ENCODE data around the gene NRDC. TPM values are rescaled to one million over a fixed set of nuclear protein-coding genes. Genes with fewer than 3 reads are reported as not detected.
"Not testable (repeated sequence)": the region's sequence is repeated elsewhere in the genome, so short reads cannot be mapped to it uniquely, and the experiment has no call there.

NRDC gene
- total RNA-seq, 1 experiment from 2014 or later, result 147 TPM

DNA sequence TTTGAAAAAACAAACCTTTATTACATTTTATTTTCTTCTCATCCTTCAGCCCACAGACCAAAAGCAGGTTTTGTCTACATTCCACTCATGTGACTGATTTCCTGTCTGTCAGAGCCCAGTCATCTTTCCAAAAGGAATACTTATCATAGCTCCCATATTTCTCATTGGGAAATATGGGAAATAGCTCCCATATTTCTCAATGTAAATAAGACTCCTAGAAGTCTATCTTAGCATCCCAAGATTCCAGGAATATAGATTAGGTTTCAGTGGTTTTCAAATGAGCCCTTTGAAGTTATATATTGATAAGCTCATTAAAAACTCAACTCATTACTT, 19.1 kb upstream of the NRDC start:
- Histone ChIP-seq H3K79me2 (ENCODE audit: insufficient read depth, low read length) (no peaks in the 10 kb centered on the region), H4K20me1 (ENCODE audit: control insufficient read depth, insufficient read depth, insufficient read length) (no peaks in the 10 kb centered on the region), H3K23ac (ENCODE audit: insufficient read length, low read depth, low read length) (no peak overlapping the region), H3K79me1 (ENCODE audit: insufficient read depth, low read depth, low read length, poor library complexity, severe bottlenecking) (no peaks in the 10 kb centered on the region), H2BK15ac (ENCODE audit: low read depth, low read length) (no peak overlapping the region), H3K14ac (ENCODE audit: insufficient read depth, low read length) (no peak overlapping the region), H2BK20ac (ENCODE audit: low read depth, low read length, poor library complexity, severe bottlenecking) (no peak overlapping the region), H2BK5ac (ENCODE audit: insufficient read length, low read length) (no peak overlapping the region), H3K18ac (ENCODE audit: insufficient read length, low read depth, low read length) (no peak overlapping the region), H3K9ac (ENCODE audit: extremely low read depth, insufficient read length, low read length) (no peak overlapping the region), H4K8ac (replicated peaks; ENCODE audit: insufficient read length, low read depth, low read length) (no peak overlapping the region), H2AK5ac (ENCODE audit: insufficient read length, low read length) (no peak overlapping the region), H3K9me3 (ENCODE audit: control insufficient read depth, low read depth, low read length) (no peaks in the 10 kb centered on the region), H3K4ac (ENCODE audit: low read depth, low read length) (no peak overlapping the region), H2BK120ac (ENCODE audit: low read depth, low read length, poor library complexity, severe bottlenecking) (no peak overlapping the region), H3K56ac (ENCODE audit: insufficient read length, low read depth, low read length) (no peak overlapping the region), H2BK12ac (ENCODE audit: insufficient read length, low read depth, low read length) (no peak overlapping the region), H3K27me3 (ENCODE audit: insufficient read depth, low read length) (no peaks in the 10 kb centered on the region), H2AFZ (ENCODE audit: low read length) (no peak overlapping the region), H3K4me1 (ENCODE audit: insufficient read depth, low read length) (no peaks in the 10 kb centered on the region), H4K5ac (ENCODE audit: insufficient read length, low read depth, low read length) (no peak overlapping the region), H4K91ac (ENCODE audit: insufficient read length, low read depth, low read length) (no peak overlapping the region), H3T11ph (ENCODE audit: low read length) (no peak overlapping the region), H3K27ac (ENCODE audit: insufficient read length, low read depth, low read length) (no peak overlapping the region), H3K23me2 (ENCODE audit: insufficient read length, low read depth, low read length, poor library complexity, severe bottlenecking) (no peaks in the 10 kb centered on the region), H3K4me2 (ENCODE audit: insufficient read depth, insufficient read length, low read length) (no peak overlapping the region)
- Mint-ChIP-seq H3K27me3 (ENCODE audit: low read depth) (peaks cover 9% of the 10 kb centered on the region), H3K9me3 (peaks cover 3% of the 10 kb centered on the region in 2 experiments; a peak in 2 of 5 replicates), H3K4me3 (no peak overlapping the region), H3K36me3 (ENCODE audit: insufficient read depth in 1 of 3, low read depth in 3 of 3) (peaks cover 0 to 2% (median 0%) of the 10 kb centered on the region in 3 experiments; a peak in 1 of 7 replicates), H3K4me1 (peaks cover 4% of the 10 kb centered on the region in 2 experiments), H3K27ac (no peak overlapping the region)
- no peak for DNase-seq
- TF ChIP-seq, protein P1, sequence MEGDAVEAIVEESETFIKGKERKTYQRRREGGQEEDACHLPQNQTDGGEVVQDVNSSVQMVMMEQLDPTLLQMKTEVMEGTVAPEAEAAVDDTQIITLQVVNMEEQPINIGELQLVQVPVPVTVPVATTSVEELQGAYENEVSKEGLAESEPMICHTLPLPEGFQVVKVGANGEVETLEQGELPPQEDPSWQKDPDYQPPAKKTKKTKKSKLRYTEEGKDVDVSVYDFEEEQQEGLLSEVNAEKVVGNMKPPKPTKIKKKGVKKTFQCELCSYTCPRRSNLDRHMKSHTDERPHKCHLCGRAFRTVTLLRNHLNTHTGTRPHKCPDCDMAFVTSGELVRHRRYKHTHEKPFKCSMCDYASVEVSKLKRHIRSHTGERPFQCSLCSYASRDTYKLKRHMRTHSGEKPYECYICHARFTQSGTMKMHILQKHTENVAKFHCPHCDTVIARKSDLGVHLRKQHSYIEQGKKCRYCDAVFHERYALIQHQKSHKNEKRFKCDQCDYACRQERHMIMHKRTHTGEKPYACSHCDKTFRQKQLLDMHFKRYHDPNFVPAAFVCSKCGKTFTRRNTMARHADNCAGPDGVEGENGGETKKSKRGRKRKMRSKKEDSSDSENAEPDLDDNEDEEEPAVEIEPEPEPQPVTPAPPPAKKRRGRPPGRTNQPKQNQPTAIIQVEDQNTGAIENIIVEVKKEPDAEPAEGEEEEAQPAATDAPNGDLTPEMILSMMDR (conservative IDR thresholded peaks at IDR 0.05), result no peak

DNA sequence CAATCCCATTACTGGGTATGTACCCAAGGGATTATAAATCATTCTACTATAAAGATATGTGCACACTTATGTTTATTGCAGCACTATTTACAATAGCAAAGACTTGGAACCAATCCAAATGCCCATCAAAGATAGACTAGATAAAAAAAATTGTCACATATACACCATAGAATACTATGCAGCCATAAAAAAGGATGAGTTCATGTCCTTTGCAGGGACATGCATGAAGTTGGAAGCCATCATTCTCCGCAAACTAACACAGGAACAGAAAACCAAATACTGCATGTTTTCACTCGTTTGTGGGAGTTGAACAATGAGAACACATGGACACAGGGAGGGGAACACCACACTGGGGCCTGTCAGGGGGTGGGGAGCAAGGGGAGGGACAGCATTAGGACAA, 16.2 kb upstream of the NRDC start:
- not testable (repeated sequence) for H3K18ac ChIP-seq (ENCODE audit: insufficient read length, low read depth, low read length); H4K20me1 ChIP-seq (ENCODE audit: control insufficient read depth, insufficient read depth, insufficient read length); DNase-seq; H3K4me1 ChIP-seq (ENCODE audit: insufficient read depth, low read length); H3K4me2 ChIP-seq (ENCODE audit: insufficient read depth, insufficient read length, low read length); H3K56ac ChIP-seq (ENCODE audit: insufficient read length, low read depth, low read length); H3K4me1 Mint-ChIP-seq; H2BK20ac ChIP-seq (ENCODE audit: low read depth, low read length, poor library complexity, severe bottlenecking); H2AK5ac ChIP-seq (ENCODE audit: insufficient read length, low read length); H3K36me3 Mint-ChIP-seq (ENCODE audit: insufficient read depth in 1 of 3, low read depth in 3 of 3); H3K9me3 Mint-ChIP-seq; H3K79me2 ChIP-seq (ENCODE audit: insufficient read depth, low read length); H4K8ac ChIP-seq (replicated peaks; ENCODE audit: insufficient read length, low read depth, low read length); H3K23me2 ChIP-seq (ENCODE audit: insufficient read length, low read depth, low read length, poor library complexity, severe bottlenecking); H2AFZ ChIP-seq (ENCODE audit: low read length); H4K91ac ChIP-seq (ENCODE audit: insufficient read length, low read depth, low read length); H3K27ac ChIP-seq (ENCODE audit: insufficient read length, low read depth, low read length); H3K14ac ChIP-seq (ENCODE audit: insufficient read depth, low read length); H3K9ac ChIP-seq (ENCODE audit: extremely low read depth, insufficient read length, low read length); H3K23ac ChIP-seq (ENCODE audit: insufficient read length, low read depth, low read length); H3K9me3 ChIP-seq (ENCODE audit: control insufficient read depth, low read depth, low read length); H3K4me3 Mint-ChIP-seq; H3K27ac Mint-ChIP-seq; H2BK12ac ChIP-seq (ENCODE audit: insufficient read length, low read depth, low read length); H4K5ac ChIP-seq (ENCODE audit: insufficient read length, low read depth, low read length); H2BK15ac ChIP-seq (ENCODE audit: low read depth, low read length); H2BK120ac ChIP-seq (ENCODE audit: low read depth, low read length, poor library complexity, severe bottlenecking); H3K27me3 ChIP-seq (ENCODE audit: insufficient read depth, low read length); H3T11ph ChIP-seq (ENCODE audit: low read length); H2BK5ac ChIP-seq (ENCODE audit: insufficient read length, low read length); H3K4ac ChIP-seq (ENCODE audit: low read depth, low read length); H3K79me1 ChIP-seq (ENCODE audit: insufficient read depth, low read depth, low read length, poor library complexity, severe bottlenecking)
- peaks cover 16% of the 10 kb centered on the region for H3K27me3 Mint-ChIP-seq (ENCODE audit: low read depth)
- WGBS (ENCODE audit: extremely low coverage, insufficient read length, low lambda C conversion rate), result no CpG with 5 or more reads among the region's 2 CpGs

Measured in H9 (cell line).